Astrocyte (in vitro differentiated cells and primary cell): Measurements from ENCODE around the gene TMEM132A. TPM values are rescaled to one million over a fixed set of nuclear protein-coding genes. Genes with fewer than 3 reads are reported as not detected.

Source experiments
- DNase-seq: peaks from one replicate; pipeline ENCODE4 v3.0.0-alpha.2; 2010; ENCODE audit warnings: low read depth
- FAIRE-seq: peaks from 2 replicates; lab custom pipeline; 2011; peaks lifted over from hg19 to GRCh38; lab: Jason Lieb, UNC
- H2AFZ ChIP-seq: 2 replicates; pipeline ENCODE4 v1.6.0; 2012; ENCODE audit warnings: low read depth, low read length, inconsistent platforms
- H3K27ac ChIP-seq: 2 replicates; pipeline ENCODE4 v1.5.1; 2011; ENCODE audit warnings: low read depth, low read length, inconsistent platforms
- H3K27me3 ChIP-seq: 2 replicates; pipeline ENCODE4 v1.6.0; 2011; ENCODE audit warnings: low read length, inconsistent platforms; ENCODE audit not compliant: insufficient read depth
- H3K36me3 ChIP-seq: 2 replicates; pipeline ENCODE4 v1.5.1; 2011; ENCODE audit warnings: low read length, inconsistent platforms; ENCODE audit not compliant: insufficient read depth
- H3K4me1 ChIP-seq: 2 replicates; pipeline ENCODE4 v1.5.1; 2011; ENCODE audit warnings: low read length, inconsistent platforms; ENCODE audit not compliant: insufficient read depth
- H3K4me2 ChIP-seq: 2 replicates; pipeline ENCODE4 v1.6.0; 2012; ENCODE audit warnings: low read length, inconsistent platforms
- H3K4me3 ChIP-seq: 2 replicates; pipeline ENCODE4 v1.5.1; 2011; ENCODE audit warnings: low read depth, mild to moderate bottlenecking, low read length, inconsistent platforms; ENCODE audit not compliant: insufficient read depth
- H3K79me2 ChIP-seq: 2 replicates; pipeline ENCODE4 v1.6.0; 2012; ENCODE audit warnings: mild to moderate bottlenecking, low read length, inconsistent platforms; ENCODE audit not compliant: insufficient read depth
- H3K9ac ChIP-seq: 2 replicates; pipeline ENCODE4 v1.6.0; 2012; ENCODE audit warnings: mild to moderate bottlenecking, low read length, inconsistent platforms
- H3K9me3 ChIP-seq: 2 replicates; pipeline ENCODE4 v1.5.1; 2012; ENCODE audit warnings: low read depth, mild to moderate bottlenecking, low read length, inconsistent platforms; ENCODE audit not compliant: insufficient read depth
- H4K20me1 ChIP-seq: 2 replicates; pipeline ENCODE4 v1.6.0; 2012; ENCODE audit warnings: low read length, inconsistent platforms; ENCODE audit not compliant: insufficient read depth
- H3K27ac Mint-ChIP-seq: one replicate; pipeline ENCODE4 v1.8.0; 2021; ENCODE audit warnings: mild to moderate bottlenecking, mixed read lengths; ENCODE audit not compliant: unreplicated experiment
- H3K27me3 Mint-ChIP-seq: one replicate; pipeline ENCODE4 v1.8.0; 2021; ENCODE audit warnings: low read depth, mixed read lengths; ENCODE audit not compliant: unreplicated experiment
- H3K36me3 Mint-ChIP-seq: one replicate; pipeline ENCODE4 v1.8.0; 2021; ENCODE audit warnings: low read depth, mixed read lengths; ENCODE audit not compliant: unreplicated experiment
- H3K4me1 Mint-ChIP-seq: one replicate; pipeline ENCODE4 v1.8.0; 2021; ENCODE audit warnings: low read depth, mixed read lengths; ENCODE audit not compliant: unreplicated experiment
- H3K4me3 Mint-ChIP-seq: one replicate; pipeline ENCODE4 v1.8.0; 2021; ENCODE audit warnings: mild to moderate bottlenecking, moderate library complexity, mixed read lengths; ENCODE audit not compliant: unreplicated experiment
- H3K9me3 Mint-ChIP-seq: one replicate; pipeline ENCODE4 v1.8.0; 2021; ENCODE audit warnings: mild to moderate bottlenecking, mixed read lengths; ENCODE audit not compliant: unreplicated experiment
- EZH2 ChIP-seq: IDR thresholded peaks from 2 replicates; pipeline ENCODE4 v1.6.1; 2012; ENCODE audit warnings: mild to moderate bottlenecking, low read length, inconsistent platforms; ENCODE audit not compliant: insufficient read depth
- total RNA-seq: library from RNA; stranded (reverse); gene quantifications from 2 replicates; pipeline ENCODE4 v1.2.1, GENCODE V29; 2021
- TF ChIP-seq, protein P1 (sequence below): IDR thresholded peaks from 2 replicates; pipeline ENCODE4 v1.5.1; 2011; ENCODE audit warnings: low read depth, mild to moderate bottlenecking, inconsistent platforms, low read length, moderate library complexity; ENCODE audit not compliant: insufficient read depth

Gene TMEM132A
- total RNA-seq, 1 donor from 2014 or later = 117 TPM

DNA sequence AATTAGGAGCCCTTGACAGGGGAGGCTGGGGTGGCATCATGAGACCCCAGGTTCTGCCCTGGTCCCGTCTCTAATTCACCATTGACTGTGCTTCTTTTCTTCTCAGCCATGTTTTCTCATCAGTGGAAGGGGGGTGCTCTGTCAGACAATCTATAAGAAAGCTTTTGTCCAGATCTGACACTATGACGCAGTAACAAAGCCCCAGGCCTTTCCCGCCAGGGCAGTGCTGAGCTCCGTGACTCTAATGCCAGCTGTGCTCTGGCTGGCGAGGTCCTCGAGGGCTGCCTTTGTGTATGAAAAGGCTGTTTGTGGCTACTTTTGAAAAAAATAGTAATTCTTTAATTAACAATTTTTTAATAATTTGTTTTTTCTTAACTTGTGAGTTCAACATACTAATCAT is 50.5 kb downstream of the TMEM132A start:
- TF ChIP-seq EZH2 = no peak
- H3K36me3 ChIP-seq = no peaks in the 10 kb centered on the region
- Mint-ChIP-seq H3K27me3 (peaks cover 34% of the 10 kb centered on the region), H3K4me1 (peaks cover 2% of the 10 kb centered on the region), H3K36me3 (no peaks in the 10 kb centered on the region), H3K4me3 (no peak overlapping the region), H3K9me3 (peaks cover 4% of the 10 kb centered on the region), H3K27ac (no peak overlapping the region)
- no peaks in the 10 kb centered on the region for H3K9me3 ChIP-seq
- H2AFZ ChIP-seq = no peak overlapping the region
- no peak for DNase-seq
- H3K27ac ChIP-seq = no peak overlapping the region
- no peak overlapping the region for H3K4me3 ChIP-seq
- H3K4me2 ChIP-seq = no peak overlapping the region
- no peaks in the 10 kb centered on the region for H3K79me2 ChIP-seq
- H3K27me3 ChIP-seq = peaks cover 7% of the 10 kb centered on the region
- no peaks in the 10 kb centered on the region for H4K20me1 ChIP-seq
- no peak overlapping the region for H3K9ac ChIP-seq
- no peaks in the 10 kb centered on the region for H3K4me1 ChIP-seq
- FAIRE-seq = no peak

DNA sequence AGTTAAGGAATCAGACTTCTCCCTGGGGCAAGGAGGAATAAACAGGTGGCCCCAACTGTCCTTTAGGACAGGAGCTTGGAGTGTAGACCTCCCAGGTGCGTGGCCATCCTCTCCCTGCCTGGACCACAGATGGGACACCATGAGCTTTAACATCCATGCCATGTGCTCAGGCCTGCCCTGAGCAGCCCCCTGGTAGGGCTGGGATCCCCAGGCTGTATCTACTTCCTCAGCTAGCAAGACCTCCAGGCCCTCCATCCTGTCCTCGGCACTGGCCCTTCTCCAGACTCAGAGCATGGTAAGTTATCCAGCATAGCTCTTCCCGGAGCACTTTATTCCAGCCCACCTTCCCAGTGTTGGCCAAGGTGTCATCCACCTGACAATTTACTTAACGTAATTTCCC is 53.0 kb downstream of the TMEM132A start:
- Mint-ChIP-seq H3K4me3 (no peak overlapping the region), H3K27ac (no peak overlapping the region), H3K27me3 (peaks cover 23% of the 10 kb centered on the region), H3K9me3 (peaks cover 2% of the 10 kb centered on the region), H3K4me1 (peaks cover 2% of the 10 kb centered on the region), H3K36me3 (no peaks in the 10 kb centered on the region)
- Histone ChIP-seq H3K27ac (no peak overlapping the region), H3K4me3 (no peak overlapping the region), H3K9ac (no peak overlapping the region), H2AFZ (no peak overlapping the region), H3K4me2 (no peak overlapping the region), H3K79me2 (no peaks in the 10 kb centered on the region), H4K20me1 (no peaks in the 10 kb centered on the region), H3K4me1 (no peaks in the 10 kb centered on the region), H3K36me3 (no peaks in the 10 kb centered on the region), H3K9me3 (no peaks in the 10 kb centered on the region), H3K27me3 (peaks cover 9% of the 10 kb centered on the region)
- TF ChIP-seq, protein P1, sequence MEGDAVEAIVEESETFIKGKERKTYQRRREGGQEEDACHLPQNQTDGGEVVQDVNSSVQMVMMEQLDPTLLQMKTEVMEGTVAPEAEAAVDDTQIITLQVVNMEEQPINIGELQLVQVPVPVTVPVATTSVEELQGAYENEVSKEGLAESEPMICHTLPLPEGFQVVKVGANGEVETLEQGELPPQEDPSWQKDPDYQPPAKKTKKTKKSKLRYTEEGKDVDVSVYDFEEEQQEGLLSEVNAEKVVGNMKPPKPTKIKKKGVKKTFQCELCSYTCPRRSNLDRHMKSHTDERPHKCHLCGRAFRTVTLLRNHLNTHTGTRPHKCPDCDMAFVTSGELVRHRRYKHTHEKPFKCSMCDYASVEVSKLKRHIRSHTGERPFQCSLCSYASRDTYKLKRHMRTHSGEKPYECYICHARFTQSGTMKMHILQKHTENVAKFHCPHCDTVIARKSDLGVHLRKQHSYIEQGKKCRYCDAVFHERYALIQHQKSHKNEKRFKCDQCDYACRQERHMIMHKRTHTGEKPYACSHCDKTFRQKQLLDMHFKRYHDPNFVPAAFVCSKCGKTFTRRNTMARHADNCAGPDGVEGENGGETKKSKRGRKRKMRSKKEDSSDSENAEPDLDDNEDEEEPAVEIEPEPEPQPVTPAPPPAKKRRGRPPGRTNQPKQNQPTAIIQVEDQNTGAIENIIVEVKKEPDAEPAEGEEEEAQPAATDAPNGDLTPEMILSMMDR = no peak
- no peak for TF ChIP-seq EZH2
- DNase-seq = no peak
- no peak for FAIRE-seq

DNA sequence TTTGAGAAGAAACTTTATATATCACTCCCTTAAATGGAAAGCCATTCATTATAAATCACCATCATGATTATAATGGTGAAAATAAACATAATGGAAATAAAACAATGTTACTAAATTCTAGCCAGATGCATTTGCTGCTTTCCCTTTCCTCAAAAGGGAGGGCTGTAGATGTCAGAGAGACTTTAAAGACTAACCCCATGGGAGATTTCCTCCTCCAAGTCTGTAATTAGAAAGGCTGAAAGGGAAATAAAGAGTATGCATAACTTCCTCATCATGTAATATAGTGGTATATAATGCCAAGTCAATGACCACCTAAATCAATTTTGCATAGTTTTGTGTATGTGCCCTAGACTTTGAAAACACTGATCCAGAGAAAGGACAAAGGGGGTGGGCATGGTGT is 53.6 kb downstream of the TMEM132A start:
- H3K27me3 ChIP-seq = peaks cover 9% of the 10 kb centered on the region
- DNase-seq (no peak), FAIRE-seq (no peak)
- Mint-ChIP-seq H3K27ac (no peak overlapping the region), H3K27me3 (peaks cover 18% of the 10 kb centered on the region), H3K4me3 (no peak overlapping the region), H3K9me3 (no peaks in the 10 kb centered on the region), H3K4me1 (peaks cover 2% of the 10 kb centered on the region), H3K36me3 (no peaks in the 10 kb centered on the region)
- H3K4me2 ChIP-seq = no peak overlapping the region
- no peak overlapping the region for H3K27ac ChIP-seq
- no peak overlapping the region for H3K4me3 ChIP-seq
- H3K9ac ChIP-seq = no peak overlapping the region
- H3K4me1 ChIP-seq = no peaks in the 10 kb centered on the region
- no peaks in the 10 kb centered on the region for H3K9me3 ChIP-seq
- no peak overlapping the region for H2AFZ ChIP-seq
- TF ChIP-seq, protein P1 = no peak
- TF ChIP-seq EZH2 = no peak
- no peaks in the 10 kb centered on the region for H3K79me2 ChIP-seq
- H3K36me3 ChIP-seq = no peaks in the 10 kb centered on the region
- H4K20me1 ChIP-seq = no peaks in the 10 kb centered on the region
